HEK293T (cell line): ENCODE results near the gene CSDE1.
A peak's percentile ranks its signal among the peaks of the same experiment; 100 is the strongest.

Experiments
- CTCF ChIA-PET: fragments of 350-600 bp; formaldehyde crosslinking; extraction: SDS; loops from one replicate; lab custom pipeline; 2021; ENCODE audit warnings: antibody characterized with exemption, inconsistent platforms; lab: Yijun Ruan, JAX
- POLR2A ChIA-PET: fragments of 350-600 bp; formaldehyde crosslinking; extraction: SDS; loops from one replicate; lab custom pipeline; 2020; ENCODE audit warnings: antibody characterized with exemption, inconsistent platforms; lab: Yijun Ruan, JAX
- DNase-seq: peaks from one replicate; pipeline ENCODE4 v3.0.0; 2012; ENCODE audit warnings: mixed read lengths; ENCODE audit errors: extremely low spot score
- ARNT ChIP-seq: fragments of 450-650 bp; IDR thresholded peaks from 2 replicates; pipeline ENCODE4 v1.6.1; 2017; ENCODE audit warnings: mild to moderate bottlenecking
- BHLHE40 ChIP-seq: fragments of 450-650 bp; IDR thresholded peaks from 2 replicates; pipeline ENCODE4 v1.6.1; 2016; ENCODE audit warnings: mild to moderate bottlenecking, moderate library complexity, borderline replicate concordance
- CTBP1 ChIP-seq: fragments of 450-650 bp; IDR thresholded peaks from 2 replicates; pipeline ENCODE4 v1.6.1; 2016; ENCODE audit warnings: borderline replicate concordance
- ELF4 ChIP-seq: fragments of 450-650 bp; IDR thresholded peaks from 2 replicates; pipeline ENCODE4 v1.6.1; 2017; ENCODE audit warnings: antibody characterized with exemption
- FOXA1 ChIP-seq: fragments of 450-650 bp; IDR thresholded peaks from 2 replicates; pipeline ENCODE4 v1.6.1; 2016; ENCODE audit warnings: mild to moderate bottlenecking
- FOXK2 ChIP-seq: fragments of 450-650 bp; IDR thresholded peaks from 2 replicates; pipeline ENCODE4 v1.6.1; 2016; ENCODE audit warnings: mild to moderate bottlenecking
- FOXM1 ChIP-seq: fragments of 450-650 bp; IDR thresholded peaks from 2 replicates; pipeline ENCODE4 v1.6.1; 2017; ENCODE audit warnings: mild to moderate bottlenecking, borderline replicate concordance
- HDGF ChIP-seq: fragments of 450-650 bp; IDR thresholded peaks from 2 replicates; pipeline ENCODE4 v1.6.1; 2017; ENCODE audit warnings: antibody characterized with exemption, borderline replicate concordance
- L3MBTL2 ChIP-seq: fragments of 450-650 bp; conservative IDR thresholded peaks from 2 replicates; pipeline ENCODE4 v1.6.1; 2016; ENCODE audit warnings: mild to moderate bottlenecking
- LEF1 ChIP-seq: fragments of 450-650 bp; IDR thresholded peaks from 2 replicates; pipeline ENCODE4 v1.6.1; 2017; ENCODE audit warnings: mild to moderate bottlenecking, borderline replicate concordance
- NFRKB ChIP-seq: fragments of 450-650 bp; IDR thresholded peaks from 2 replicates; pipeline ENCODE4 v1.6.1; 2016; ENCODE audit warnings: mild to moderate bottlenecking, moderate library complexity
- PKNOX1 ChIP-seq: fragments of 450-650 bp; IDR thresholded peaks from 2 replicates; pipeline ENCODE4 v1.6.1; 2016
- SP1 ChIP-seq: fragments of 450-650 bp; IDR thresholded peaks from 2 replicates; pipeline ENCODE4 v1.6.1; 2017
- SUZ12 ChIP-seq: fragments of 450-650 bp; IDR thresholded peaks from 2 replicates; pipeline ENCODE4 v1.6.1; 2016; ENCODE audit warnings: mild to moderate bottlenecking
- TARDBP ChIP-seq: fragments of 450-650 bp; IDR thresholded peaks from 2 replicates; pipeline ENCODE4 v1.6.1; 2016
- ZNF384 ChIP-seq: fragments of 450-650 bp; IDR thresholded peaks from 2 replicates; pipeline ENCODE4 v1.6.1; 2016

The CSDE1 gene

GRCh38 chr1:114723915-114724314, 33.9 kb downstream of the CSDE1 start:
- DNase-seq, result no peak
- CTCF ChIA-PET, result no interaction called here
- TF ChIP-seq ZNF384 (no peak), HDGF (no peak), SP1 (no peak), FOXM1 (no peak), FOXK2 (no peak), TARDBP (no peak), SUZ12 (no peak), LEF1 (no peak), PKNOX1 (no peak), BHLHE40 (no peak), FOXA1 (no peak), NFRKB (no peak), ARNT (no peak), L3MBTL2 (no peak), ELF4 (no peak), CTBP1 (no peak)
- POLR2A ChIA-PET, result no interaction called here

GRCh38 chr1:114723457-114723856, 34.3 kb downstream of the CSDE1 start:
- CTCF ChIA-PET, result no interaction called here
- DNase-seq, result no peak
- POLR2A ChIA-PET, result no interaction called here
- TF ChIP-seq FOXM1 (no peak), ELF4 (no peak), HDGF (no peak), FOXA1 (no peak), FOXK2 (no peak), LEF1 (no peak), L3MBTL2 (no peak), BHLHE40 (no peak), SUZ12 (no peak), CTBP1 (no peak), TARDBP (no peak), NFRKB (no peak), ZNF384 (no peak), PKNOX1 (no peak)

GRCh38 chr1:114720492-114720891, 37.3 kb downstream of the CSDE1 start:
- ChIA-PET POLR2A (no interaction called here), CTCF (interaction anchor here (0.5 kb wide), 1 partner anchor 48 kb away, joined by 4 read pairs; no protein-coding TSS in a partner anchor)
- no peak for DNase-seq
- no peak for TF ChIP-seq BHLHE40
- no peak for TF ChIP-seq LEF1
- TF ChIP-seq ARNT, result no peak

- no peak for TF ChIP-seq FOXM1
- TF ChIP-seq ZNF384, result no peak
- TF ChIP-seq SUZ12, result no peak
- no peak for DNase-seq
- POLR2A ChIA-PET, result no interaction called here
- CTCF ChIA-PET, result no interaction called here
Observed at GRCh38 chr1:114719424-114719787, 38.4 kb downstream of the CSDE1 start.

- ChIA-PET POLR2A (no interaction called here), CTCF (no interaction called here)
- no peak for DNase-seq
- no peak for TF ChIP-seq CTBP1
- TF ChIP-seq ELF4, result no peak
- no peak for TF ChIP-seq L3MBTL2
- no peak for TF ChIP-seq HDGF
Observed at GRCh38 chr1:114718661-114719423, 38.9 kb downstream of the CSDE1 start.

GRCh38 chr1:114716304-114717170, 41.2 kb downstream of the CSDE1 start, which contains the start of gene NRAS:
Gene NRAS, minus strand, starts transcription at chr1:114716771. Its CDS starts 611 bp downstream, at chr1:114716160.
- CTCF ChIA-PET, result no interaction called here
- peak; percentile 81 for TF ChIP-seq ELF4
- no peak for TF ChIP-seq BHLHE40
- peak; percentile 74 for TF ChIP-seq FOXK2
- peak; percentile 37 for TF ChIP-seq L3MBTL2
- peak; percentile 98 for DNase-seq

More at GRCh38 chr1:114716304-114717170, 41.2 kb downstream of the CSDE1 start, which contains the start of gene NRAS:
- POLR2A ChIA-PET, result interaction anchor here (0.7 to 1.8 kb wide), 8 partner anchors 10 to 379 kb away, joined by 3 to 5 read pairs (median 4); partner anchors contain the start of genes AMPD1 and CSDE1
